Measurements from ENCODE around the gene ARMC9. TPM values are rescaled to one million over a fixed set of nuclear protein-coding genes. Genes with fewer than 3 reads are reported as not detected.
"Not testable (repeated sequence)": the region's sequence is repeated elsewhere in the genome, so short reads cannot be mapped to it uniquely, and the experiment has no call there.

The ARMC9 gene
- total RNA-seq, 1 donor = 189 TPM

GRCh38 chr2:231347081-231347480 lies 148.7 kb downstream of the ARMC9 start:
- TF ChIP-seq CTCF (IDR thresholded peaks at IDR 0.05; ENCODE audit: insufficient read depth, low read depth, low read length) = no peak
- DNase-seq (ENCODE audit: low read depth) = peak; percentile 16
- H3K4me3 ChIP-seq (ENCODE audit: low read depth, low read length) = no peak overlapping the region

GRCh38 chr2:231347638-231348037 lies 149.2 kb downstream of the ARMC9 start:
- no peak for TF ChIP-seq CTCF (IDR thresholded peaks at IDR 0.05; ENCODE audit: insufficient read depth, low read depth, low read length)
- no peak overlapping the region for H3K4me3 ChIP-seq (ENCODE audit: low read depth, low read length)
- peak; percentile 7 for DNase-seq (ENCODE audit: low read depth)

- H3K4me3 ChIP-seq (ENCODE audit: low read depth, low read length) = no peak overlapping the region
- no peak for TF ChIP-seq CTCF (IDR thresholded peaks at IDR 0.05; ENCODE audit: insufficient read depth, low read depth, low read length)
- peak; percentile 80 for DNase-seq (ENCODE audit: low read depth)
Measured at GRCh38 chr2:231348173-231348572, 149.7 kb downstream of the ARMC9 start.

GRCh38 chr2:231348704-231349373 lies 150.4 kb downstream of the ARMC9 start:
- TF ChIP-seq CTCF (IDR thresholded peaks at IDR 0.05; ENCODE audit: insufficient read depth, low read depth, low read length) = no peak
- peak; percentile 50 for DNase-seq (ENCODE audit: low read depth)

GRCh38 chr2:231349374-231349735 lies 150.9 kb downstream of the ARMC9 start:
- not testable (repeated sequence) for DNase-seq (ENCODE audit: low read depth); H3K4me3 ChIP-seq (ENCODE audit: low read depth, low read length)

More at GRCh38 chr2:231348704-231349373, 150.4 kb downstream of the ARMC9 start:
- no peak overlapping the region for H3K4me3 ChIP-seq (ENCODE audit: low read depth, low read length)

- no peak overlapping the region for H3K4me3 ChIP-seq (ENCODE audit: low read depth, low read length)
- no peak for DNase-seq (ENCODE audit: low read depth)
- no peak for TF ChIP-seq CTCF (IDR thresholded peaks at IDR 0.05; ENCODE audit: insufficient read depth, low read depth, low read length)
Measured at GRCh38 chr2:231351648-231352047, 153.2 kb downstream of the ARMC9 start.

- H3K4me3 ChIP-seq (ENCODE audit: low read depth, low read length) = no peak overlapping the region
- no peak for DNase-seq (ENCODE audit: low read depth)
- no peak for TF ChIP-seq CTCF (IDR thresholded peaks at IDR 0.05; ENCODE audit: insufficient read depth, low read depth, low read length)
Measured at GRCh38 chr2:231353469-231353868, 155.0 kb downstream of the ARMC9 start.

Data from fibroblast of villous mesenchyme (primary cell).